Measurements from ENCODE around the gene TYW5. TPM values are rescaled to one million over a fixed set of nuclear protein-coding genes. Genes with fewer than 3 reads are reported as not detected.
A peak's percentile ranks its signal among the peaks of the same experiment; 100 is the strongest.

TYW5 gene
- total RNA-seq, 1 experiment from 2014 or later: 13.5 TPM

DNA sequence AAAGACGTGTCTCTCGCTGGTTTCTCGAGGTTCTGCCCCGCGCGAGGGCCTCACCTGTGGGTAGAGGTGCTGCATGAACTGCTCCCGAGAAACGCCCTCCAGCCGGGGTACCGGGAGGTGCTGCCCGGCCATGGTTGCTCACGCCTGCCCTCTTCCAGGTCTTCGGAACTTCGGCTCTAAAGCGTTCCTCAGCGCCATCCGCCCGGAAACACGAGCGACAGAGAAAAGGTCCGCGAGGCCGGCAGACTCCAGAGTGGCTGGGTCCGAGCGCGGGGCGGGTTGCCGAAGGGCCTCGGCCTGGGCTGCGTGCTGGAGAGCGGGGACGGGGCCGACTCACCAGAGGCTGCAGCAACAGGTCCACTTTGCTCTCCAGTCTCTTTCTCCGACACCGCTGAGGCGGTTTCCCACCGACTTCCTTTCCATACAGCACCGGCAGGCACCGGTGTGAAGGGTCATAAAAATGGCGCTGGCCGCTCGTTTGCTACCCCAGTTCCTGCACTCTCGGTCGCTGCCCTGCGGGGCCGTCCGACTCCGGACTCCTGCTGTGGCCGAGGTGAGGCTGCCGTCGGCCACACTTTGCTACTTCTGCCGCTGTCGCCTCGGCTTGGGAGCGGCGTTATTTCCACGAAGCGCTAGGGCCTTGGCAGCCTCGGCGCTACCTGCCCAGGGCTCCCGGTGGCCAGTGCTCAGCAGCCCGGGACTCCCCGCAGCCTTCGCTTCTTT is at the start of gene TYW5, which contains the start of gene MAIP1 (continued):
- TF ChIP-seq, protein P1, sequence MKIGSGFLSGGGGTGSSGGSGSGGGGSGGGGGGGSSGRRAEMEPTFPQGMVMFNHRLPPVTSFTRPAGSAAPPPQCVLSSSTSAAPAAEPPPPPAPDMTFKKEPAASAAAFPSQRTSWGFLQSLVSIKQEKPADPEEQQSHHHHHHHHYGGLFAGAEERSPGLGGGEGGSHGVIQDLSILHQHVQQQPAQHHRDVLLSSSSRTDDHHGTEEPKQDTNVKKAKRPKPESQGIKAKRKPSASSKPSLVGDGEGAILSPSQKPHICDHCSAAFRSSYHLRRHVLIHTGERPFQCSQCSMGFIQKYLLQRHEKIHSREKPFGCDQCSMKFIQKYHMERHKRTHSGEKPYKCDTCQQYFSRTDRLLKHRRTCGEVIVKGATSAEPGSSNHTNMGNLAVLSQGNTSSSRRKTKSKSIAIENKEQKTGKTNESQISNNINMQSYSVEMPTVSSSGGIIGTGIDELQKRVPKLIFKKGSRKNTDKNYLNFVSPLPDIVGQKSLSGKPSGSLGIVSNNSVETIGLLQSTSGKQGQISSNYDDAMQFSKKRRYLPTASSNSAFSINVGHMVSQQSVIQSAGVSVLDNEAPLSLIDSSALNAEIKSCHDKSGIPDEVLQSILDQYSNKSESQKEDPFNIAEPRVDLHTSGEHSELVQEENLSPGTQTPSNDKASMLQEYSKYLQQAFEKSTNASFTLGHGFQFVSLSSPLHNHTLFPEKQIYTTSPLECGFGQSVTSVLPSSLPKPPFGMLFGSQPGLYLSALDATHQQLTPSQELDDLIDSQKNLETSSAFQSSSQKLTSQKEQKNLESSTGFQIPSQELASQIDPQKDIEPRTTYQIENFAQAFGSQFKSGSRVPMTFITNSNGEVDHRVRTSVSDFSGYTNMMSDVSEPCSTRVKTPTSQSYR (CRISPR knock-in tag; IDR thresholded peaks at IDR 0.05): no peak; the same call in 1 of the 2 replicates
- peak; percentile 83 for TF ChIP-seq SMAD3 (CRISPR knock-in tag; IDR thresholded peaks at IDR 0.05; ENCODE audit: borderline replicate concordance)
- TF ChIP-seq FOXK1 (CRISPR knock-in tag; IDR thresholded peaks at IDR 0.05): peak; percentile 52
- TF ChIP-seq CBFB (CRISPR knock-in tag; IDR thresholded peaks at IDR 0.05; ENCODE audit: low read depth): peak; percentile 26; the same call in 1 of the 2 replicates
- TF ChIP-seq, protein P2, sequence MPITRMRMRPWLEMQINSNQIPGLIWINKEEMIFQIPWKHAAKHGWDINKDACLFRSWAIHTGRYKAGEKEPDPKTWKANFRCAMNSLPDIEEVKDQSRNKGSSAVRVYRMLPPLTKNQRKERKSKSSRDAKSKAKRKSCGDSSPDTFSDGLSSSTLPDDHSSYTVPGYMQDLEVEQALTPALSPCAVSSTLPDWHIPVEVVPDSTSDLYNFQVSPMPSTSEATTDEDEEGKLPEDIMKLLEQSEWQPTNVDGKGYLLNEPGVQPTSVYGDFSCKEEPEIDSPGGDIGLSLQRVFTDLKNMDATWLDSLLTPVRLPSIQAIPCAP (CRISPR knock-in tag; IDR thresholded peaks at IDR 0.05): peak; percentile 42; the same call in 1 of the 2 replicates
- 0 out of 2 replicates have a peak, but pooled peaks have one; percentile 37 for TF ChIP-seq CREB1 (CRISPR knock-in tag; IDR thresholded peaks at IDR 0.05)
- TF ChIP-seq, protein P3, sequence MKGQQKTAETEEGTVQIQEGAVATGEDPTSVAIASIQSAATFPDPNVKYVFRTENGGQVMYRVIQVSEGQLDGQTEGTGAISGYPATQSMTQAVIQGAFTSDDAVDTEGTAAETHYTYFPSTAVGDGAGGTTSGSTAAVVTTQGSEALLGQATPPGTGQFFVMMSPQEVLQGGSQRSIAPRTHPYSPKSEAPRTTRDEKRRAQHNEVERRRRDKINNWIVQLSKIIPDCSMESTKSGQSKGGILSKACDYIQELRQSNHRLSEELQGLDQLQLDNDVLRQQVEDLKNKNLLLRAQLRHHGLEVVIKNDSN (CRISPR knock-in tag; IDR thresholded peaks at IDR 0.05): peak; percentile 21; the same call in 1 of the 2 replicates
- TF ChIP-seq PRRX2 (CRISPR knock-in tag; IDR thresholded peaks at IDR 0.05): no peak
- no peak for TF ChIP-seq ZNF121 (CRISPR knock-in tag; IDR thresholded peaks at IDR 0.05)
- TF ChIP-seq, protein P4, sequence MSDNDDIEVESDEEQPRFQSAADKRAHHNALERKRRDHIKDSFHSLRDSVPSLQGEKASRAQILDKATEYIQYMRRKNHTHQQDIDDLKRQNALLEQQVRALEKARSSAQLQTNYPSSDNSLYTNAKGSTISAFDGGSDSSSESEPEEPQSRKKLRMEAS (CRISPR knock-in tag; IDR thresholded peaks at IDR 0.05): peak; percentile 80
- TF ChIP-seq NR3C1 (CRISPR knock-in tag; conservative IDR thresholded peaks at IDR 0.05; ENCODE audit: low read depth): no peak
- TF ChIP-seq ZNF138 (CRISPR knock-in tag; conservative IDR thresholded peaks at IDR 0.05): 0 out of 2 replicates have a peak, but pooled peaks have one; percentile 20
- TF ChIP-seq, protein P5, sequence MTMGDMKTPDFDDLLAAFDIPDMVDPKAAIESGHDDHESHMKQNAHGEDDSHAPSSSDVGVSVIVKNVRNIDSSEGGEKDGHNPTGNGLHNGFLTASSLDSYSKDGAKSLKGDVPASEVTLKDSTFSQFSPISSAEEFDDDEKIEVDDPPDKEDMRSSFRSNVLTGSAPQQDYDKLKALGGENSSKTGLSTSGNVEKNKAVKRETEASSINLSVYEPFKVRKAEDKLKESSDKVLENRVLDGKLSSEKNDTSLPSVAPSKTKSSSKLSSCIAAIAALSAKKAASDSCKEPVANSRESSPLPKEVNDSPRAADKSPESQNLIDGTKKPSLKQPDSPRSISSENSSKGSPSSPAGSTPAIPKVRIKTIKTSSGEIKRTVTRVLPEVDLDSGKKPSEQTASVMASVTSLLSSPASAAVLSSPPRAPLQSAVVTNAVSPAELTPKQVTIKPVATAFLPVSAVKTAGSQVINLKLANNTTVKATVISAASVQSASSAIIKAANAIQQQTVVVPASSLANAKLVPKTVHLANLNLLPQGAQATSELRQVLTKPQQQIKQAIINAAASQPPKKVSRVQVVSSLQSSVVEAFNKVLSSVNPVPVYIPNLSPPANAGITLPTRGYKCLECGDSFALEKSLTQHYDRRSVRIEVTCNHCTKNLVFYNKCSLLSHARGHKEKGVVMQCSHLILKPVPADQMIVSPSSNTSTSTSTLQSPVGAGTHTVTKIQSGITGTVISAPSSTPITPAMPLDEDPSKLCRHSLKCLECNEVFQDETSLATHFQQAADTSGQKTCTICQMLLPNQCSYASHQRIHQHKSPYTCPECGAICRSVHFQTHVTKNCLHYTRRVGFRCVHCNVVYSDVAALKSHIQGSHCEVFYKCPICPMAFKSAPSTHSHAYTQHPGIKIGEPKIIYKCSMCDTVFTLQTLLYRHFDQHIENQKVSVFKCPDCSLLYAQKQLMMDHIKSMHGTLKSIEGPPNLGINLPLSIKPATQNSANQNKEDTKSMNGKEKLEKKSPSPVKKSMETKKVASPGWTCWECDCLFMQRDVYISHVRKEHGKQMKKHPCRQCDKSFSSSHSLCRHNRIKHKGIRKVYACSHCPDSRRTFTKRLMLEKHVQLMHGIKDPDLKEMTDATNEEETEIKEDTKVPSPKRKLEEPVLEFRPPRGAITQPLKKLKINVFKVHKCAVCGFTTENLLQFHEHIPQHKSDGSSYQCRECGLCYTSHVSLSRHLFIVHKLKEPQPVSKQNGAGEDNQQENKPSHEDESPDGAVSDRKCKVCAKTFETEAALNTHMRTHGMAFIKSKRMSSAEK (CRISPR knock-in tag; IDR thresholded peaks at IDR 0.05; ENCODE audit: borderline replicate concordance): 0 out of 2 replicates have a peak, but pooled peaks have one; percentile 43
- peak; percentile 14; the same call in 1 of the 2 replicates for TF ChIP-seq HMGA2 (CRISPR knock-in tag; IDR thresholded peaks at IDR 0.05)
- TF ChIP-seq NFYB (CRISPR knock-in tag; conservative IDR thresholded peaks at IDR 0.05; ENCODE audit: low read depth): no peak
- TF ChIP-seq, protein P6, sequence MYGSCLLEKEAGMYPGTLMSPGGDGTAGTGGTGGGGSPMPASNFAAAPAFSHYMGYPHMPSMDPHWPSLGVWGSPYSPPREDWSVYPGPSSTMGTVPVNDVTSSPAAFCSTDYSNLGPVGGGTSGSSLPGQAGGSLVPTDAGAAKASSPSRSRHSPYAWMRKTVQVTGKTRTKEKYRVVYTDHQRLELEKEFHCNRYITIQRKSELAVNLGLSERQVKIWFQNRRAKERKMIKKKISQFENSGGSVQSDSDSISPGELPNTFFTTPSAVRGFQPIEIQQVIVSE (CRISPR knock-in tag; IDR thresholded peaks at IDR 0.05; ENCODE audit: borderline replicate concordance): no peak
- TF ChIP-seq SOX15 (CRISPR knock-in tag; IDR thresholded peaks at IDR 0.05): no peak
- 0 out of 2 replicates have a peak, but pooled peaks have one; percentile 11 for TF ChIP-seq ZNF317 (CRISPR knock-in tag; IDR thresholded peaks at IDR 0.05; ENCODE audit: borderline replicate concordance, low read depth)
- no peak for TF ChIP-seq ZNF396 (CRISPR knock-in tag; IDR thresholded peaks at IDR 0.05; ENCODE audit: borderline replicate concordance)
- TF ChIP-seq RELA (CRISPR knock-in tag; IDR thresholded peaks at IDR 0.05; ENCODE audit: borderline replicate concordance): no peak
- TF ChIP-seq, protein P7, sequence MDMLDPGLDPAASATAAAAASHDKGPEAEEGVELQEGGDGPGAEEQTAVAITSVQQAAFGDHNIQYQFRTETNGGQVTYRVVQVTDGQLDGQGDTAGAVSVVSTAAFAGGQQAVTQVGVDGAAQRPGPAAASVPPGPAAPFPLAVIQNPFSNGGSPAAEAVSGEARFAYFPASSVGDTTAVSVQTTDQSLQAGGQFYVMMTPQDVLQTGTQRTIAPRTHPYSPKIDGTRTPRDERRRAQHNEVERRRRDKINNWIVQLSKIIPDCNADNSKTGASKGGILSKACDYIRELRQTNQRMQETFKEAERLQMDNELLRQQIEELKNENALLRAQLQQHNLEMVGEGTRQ (CRISPR knock-in tag; IDR thresholded peaks at IDR 0.05): 0 out of 2 replicates have a peak, but pooled peaks have one; percentile 5
- TF ChIP-seq ZNF263 (CRISPR knock-in tag; IDR thresholded peaks at IDR 0.05; ENCODE audit: low read depth): no peak
- no peak for TF ChIP-seq NFATC4 (CRISPR knock-in tag; IDR thresholded peaks at IDR 0.05)
- peak; percentile 87 for TF ChIP-seq GABPB1 (CRISPR knock-in tag; IDR thresholded peaks at IDR 0.05)
- TF ChIP-seq, protein P8, sequence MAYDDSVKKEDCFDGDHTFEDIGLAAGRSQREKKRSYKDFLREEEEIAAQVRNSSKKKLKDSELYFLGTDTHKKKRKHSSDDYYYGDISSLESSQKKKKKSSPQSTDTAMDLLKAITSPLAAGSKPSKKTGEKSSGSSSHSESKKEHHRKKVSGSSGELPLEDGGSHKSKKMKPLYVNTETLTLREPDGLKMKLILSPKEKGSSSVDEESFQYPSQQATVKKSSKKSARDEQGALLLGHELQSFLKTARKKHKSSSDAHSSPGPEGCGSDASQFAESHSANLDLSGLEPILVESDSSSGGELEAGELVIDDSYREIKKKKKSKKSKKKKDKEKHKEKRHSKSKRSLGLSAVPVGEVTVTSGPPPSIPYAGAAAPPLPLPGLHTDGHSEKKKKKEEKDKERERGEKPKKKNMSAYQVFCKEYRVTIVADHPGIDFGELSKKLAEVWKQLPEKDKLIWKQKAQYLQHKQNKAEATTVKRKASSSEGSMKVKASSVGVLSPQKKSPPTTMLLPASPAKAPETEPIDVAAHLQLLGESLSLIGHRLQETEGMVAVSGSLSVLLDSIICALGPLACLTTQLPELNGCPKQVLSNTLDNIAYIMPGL (CRISPR knock-in tag; IDR thresholded peaks at IDR 0.05): peak; percentile 89
- no peak for TF ChIP-seq JUN (CRISPR knock-in tag; IDR thresholded peaks at IDR 0.05)

Measured in WTC11 (cell line).